Left ventricle myocardium inferior (tissue), 1 donor: ENCODE data around the gene TPK1. TPM values are rescaled to one million over a fixed set of nuclear protein-coding genes. Genes with fewer than 3 reads are reported as not detected.

ENCODE experiments used
- DNase-seq: peaks from one replicate; pipeline ENCODE4 v3.0.0-alpha.2; 2020
- H3K27ac ChIP-seq: fragments of 200-600 bp; replicated peaks from 2 replicates; pipeline ENCODE4 v1.8.0; 2021
- H3K27me3 ChIP-seq: fragments of 200-600 bp; 2 replicates; pipeline ENCODE4 v1.8.0; 2021; ENCODE audit warnings: low read depth
- H3K36me3 ChIP-seq: fragments of 200-600 bp; 2 replicates; pipeline ENCODE4 v1.8.0; 2021
- H3K4me1 ChIP-seq: fragments of 200-600 bp; 2 replicates; pipeline ENCODE4 v1.8.0; 2021
- H3K4me3 ChIP-seq: fragments of 200-600 bp; 2 replicates; pipeline ENCODE4 v1.8.0; 2021; ENCODE audit warnings: mild to moderate bottlenecking, moderate library complexity
- H3K9me3 ChIP-seq: fragments of 200-600 bp; replicated peaks from 2 replicates; pipeline ENCODE4 v1.8.0; 2021
- intact Hi-C: fragments of 100-400 bp; cut with micrococcal nuclease; formaldehyde crosslinking; loops from one replicate; pipeline ENCODE4 v1.11.0; 2022
- total RNA-seq: library from RNA; stranded (reverse); fragmentation: NEBNext Ultra II Directional; extraction: Animal tissue kit (Norgen Biotek cat#: 25700); gene quantifications from one replicate; pipeline ENCODE4 v1.2.1, GENCODE V29; 2021
- TF ChIP-seq, protein P1 (sequence below): fragments of 200-600 bp; IDR thresholded peaks from 2 replicates; pipeline ENCODE4 v1.8.0; 2021; ENCODE audit warnings: antibody characterized with exemption, mild to moderate bottlenecking, borderline replicate concordance
- donor health status: DM: no; HTN: yes; CAD: no; lungs with severe emphysema.

The TPK1 gene
- total RNA-seq, 1 donor from 2014 or later: 3.5 TPM

GRCh38 chr7:144545330-144545729 is 290.5 kb downstream of the TPK1 start:
- H3K27ac ChIP-seq: no peak overlapping the region
- no peak for DNase-seq
- no peaks in the 10 kb centered on the region for H3K9me3 ChIP-seq
- no peaks in the 10 kb centered on the region for H3K36me3 ChIP-seq
- no peaks in the 10 kb centered on the region for H3K4me1 ChIP-seq
- intact Hi-C loops: no loop called here
- H3K4me3 ChIP-seq: no peak overlapping the region
- TF ChIP-seq, protein P1, sequence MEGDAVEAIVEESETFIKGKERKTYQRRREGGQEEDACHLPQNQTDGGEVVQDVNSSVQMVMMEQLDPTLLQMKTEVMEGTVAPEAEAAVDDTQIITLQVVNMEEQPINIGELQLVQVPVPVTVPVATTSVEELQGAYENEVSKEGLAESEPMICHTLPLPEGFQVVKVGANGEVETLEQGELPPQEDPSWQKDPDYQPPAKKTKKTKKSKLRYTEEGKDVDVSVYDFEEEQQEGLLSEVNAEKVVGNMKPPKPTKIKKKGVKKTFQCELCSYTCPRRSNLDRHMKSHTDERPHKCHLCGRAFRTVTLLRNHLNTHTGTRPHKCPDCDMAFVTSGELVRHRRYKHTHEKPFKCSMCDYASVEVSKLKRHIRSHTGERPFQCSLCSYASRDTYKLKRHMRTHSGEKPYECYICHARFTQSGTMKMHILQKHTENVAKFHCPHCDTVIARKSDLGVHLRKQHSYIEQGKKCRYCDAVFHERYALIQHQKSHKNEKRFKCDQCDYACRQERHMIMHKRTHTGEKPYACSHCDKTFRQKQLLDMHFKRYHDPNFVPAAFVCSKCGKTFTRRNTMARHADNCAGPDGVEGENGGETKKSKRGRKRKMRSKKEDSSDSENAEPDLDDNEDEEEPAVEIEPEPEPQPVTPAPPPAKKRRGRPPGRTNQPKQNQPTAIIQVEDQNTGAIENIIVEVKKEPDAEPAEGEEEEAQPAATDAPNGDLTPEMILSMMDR: no peak
- no peaks in the 10 kb centered on the region for H3K27me3 ChIP-seq

GRCh38 chr7:144534655-144535395 is 301.0 kb downstream of the TPK1 start:
- DNase-seq: no peak
- H3K36me3 ChIP-seq: no peaks in the 10 kb centered on the region
- intact Hi-C loops: no loop called here
- no peak overlapping the region for H3K4me3 ChIP-seq
- H3K9me3 ChIP-seq: peaks cover 38% of the 10 kb centered on the region
- no peaks in the 10 kb centered on the region for H3K4me1 ChIP-seq
- TF ChIP-seq, protein P1: no peak
- H3K27me3 ChIP-seq: no peaks in the 10 kb centered on the region
- H3K27ac ChIP-seq: no peak overlapping the region

GRCh38 chr7:144534196-144534595 is 301.7 kb downstream of the TPK1 start:
- H3K36me3 ChIP-seq: no peaks in the 10 kb centered on the region
- no peaks in the 10 kb centered on the region for H3K4me1 ChIP-seq
- H3K4me3 ChIP-seq: no peak overlapping the region
- DNase-seq: no peak
- TF ChIP-seq, protein P1: no peak
- peaks cover 38% of the 10 kb centered on the region for H3K9me3 ChIP-seq
- H3K27ac ChIP-seq: no peak overlapping the region
- no peaks in the 10 kb centered on the region for H3K27me3 ChIP-seq
- intact Hi-C loops: no loop called here

DNA sequence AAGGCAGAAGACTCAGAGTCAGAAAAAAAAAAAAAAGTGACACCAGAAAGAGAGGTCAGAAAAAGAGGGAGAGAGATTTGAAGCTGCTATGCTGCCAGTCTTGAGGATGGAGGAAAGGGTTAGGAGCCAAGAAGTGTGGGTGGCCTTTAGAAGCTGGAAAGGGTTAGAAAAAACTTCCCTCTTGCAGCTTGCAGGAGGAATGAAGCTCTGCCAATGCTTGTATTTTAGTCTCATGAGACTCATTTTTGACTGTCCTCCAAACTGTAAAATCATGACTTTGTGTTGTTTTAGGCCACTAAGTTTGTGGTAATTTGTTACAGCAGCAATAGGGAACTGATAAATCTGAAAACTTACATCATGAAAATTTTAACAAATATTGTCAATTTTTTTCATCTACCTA is 304.7 kb downstream of the TPK1 start:
- H3K36me3 ChIP-seq: no peaks in the 10 kb centered on the region
- TF ChIP-seq, protein P1: no peak
- no peak for DNase-seq

GRCh38 chr7:144529269-144529926 is 306.5 kb downstream of the TPK1 start:
- Histone ChIP-seq H3K36me3 (no peaks in the 10 kb centered on the region), H3K4me3 (no peak overlapping the region), H3K4me1 (no peaks in the 10 kb centered on the region), H3K27me3 (no peaks in the 10 kb centered on the region), H3K27ac (no peak overlapping the region), H3K9me3 (peaks cover 28% of the 10 kb centered on the region)
- DNase-seq: no peak
- intact Hi-C loops: no loop called here
- TF ChIP-seq, protein P1: no peak

More for the DNA sequence above, 304.7 kb downstream of the TPK1 start:
- intact Hi-C loops: no loop called here
- no peak overlapping the region for H3K4me3 ChIP-seq
- peaks cover 38% of the 10 kb centered on the region for H3K9me3 ChIP-seq
- no peak overlapping the region for H3K27ac ChIP-seq
- no peaks in the 10 kb centered on the region for H3K27me3 ChIP-seq
- no peaks in the 10 kb centered on the region for H3K4me1 ChIP-seq
